Renal cortex interstitium (tissue), 15 donors: ENCODE results near the gene MCUR1. TPM values are rescaled to one million over a fixed set of nuclear protein-coding genes. Genes with fewer than 3 reads are reported as not detected.
"Not testable (repeated sequence)": the region's sequence is repeated elsewhere in the genome, so short reads cannot be mapped to it uniquely, and the experiment has no call there.

ENCODE experiments used
- DNase-seq, 11 donors: peaks; one replicate each; pipeline ENCODE4 v3.0.0-alpha.2; 2013; ENCODE audit warnings: low read depth in 9 of 11, low spot score in 4 of 11; ENCODE audit errors: extremely low read depth in 1 of 11
- long read RNA-seq, 16 experiments: transcript quantifications; one replicate each; lab custom pipeline, GENCODE V29; 2026
- polyA plus RNA-seq, 3 donors: library from polyadenylated mRNA; unstranded; fragments of 120-200 nt; gene quantifications; one replicate each; pipeline ENCODE4 v1.2.1, GENCODE V29; 2013; ENCODE audit not compliant: insufficient read length in 3 of 3

Gene MCUR1
- polyA plus RNA-seq: 10 to 100 TPM; 50.9 to 60.9 (median 56.1) TPM
- long read RNA-seq, donor 1, full-length matches to known transcripts: 18 of 23 reads
- long read RNA-seq, donor 1, partial matches to known transcripts: 5 of 23 reads
- long read RNA-seq, donor 1, other reads (novel, unspliced or antisense): 0 of 23 reads
- long read RNA-seq, donor 2, full-length matches to known transcripts: 13 of 18 reads
- long read RNA-seq, donor 2, partial matches to known transcripts: 5 of 18 reads
- long read RNA-seq, donor 2, other reads (novel, unspliced or antisense): 0 of 18 reads
- long read RNA-seq, donor 3, full-length matches to known transcripts: 30 of 36 reads
- long read RNA-seq, donor 3, partial matches to known transcripts: 6 of 36 reads
- long read RNA-seq, donor 3, other reads (novel, unspliced or antisense): 0 of 36 reads
- long read RNA-seq, donor 4, full-length matches to known transcripts: 23 of 23 reads
- long read RNA-seq, donor 4, partial matches to known transcripts: 0 of 23 reads
- long read RNA-seq, donor 4, other reads (novel, unspliced or antisense): 0 of 23 reads
- long read RNA-seq, donor 5: 0 reads
- long read RNA-seq, donor 6, full-length matches to known transcripts: 9 of 9 reads
- long read RNA-seq, donor 6, partial matches to known transcripts: 0 of 9 reads
- long read RNA-seq, donor 6, other reads (novel, unspliced or antisense): 0 of 9 reads
- long read RNA-seq, donor 7, full-length matches to known transcripts: 19 of 19 reads
- long read RNA-seq, donor 7, partial matches to known transcripts: 0 of 19 reads
- long read RNA-seq, donor 7, other reads (novel, unspliced or antisense): 0 of 19 reads
- long read RNA-seq, donor 8: 0 reads
- long read RNA-seq, donor 9, full-length matches to known transcripts: 25 of 25 reads
- long read RNA-seq, donor 9, partial matches to known transcripts: 0 of 25 reads
- long read RNA-seq, donor 9, other reads (novel, unspliced or antisense): 0 of 25 reads
- long read RNA-seq, donor 10, full-length matches to known transcripts: 14 of 14 reads
- long read RNA-seq, donor 10, partial matches to known transcripts: 0 of 14 reads
- long read RNA-seq, donor 10, other reads (novel, unspliced or antisense): 0 of 14 reads
- long read RNA-seq, donor 11, full-length matches to known transcripts: 12 of 17 reads
- long read RNA-seq, donor 11, partial matches to known transcripts: 5 of 17 reads
- long read RNA-seq, donor 11, other reads (novel, unspliced or antisense): 0 of 17 reads
- long read RNA-seq, donor 12, full-length matches to known transcripts: 10 of 10 reads
- long read RNA-seq, donor 12, partial matches to known transcripts: 0 of 10 reads
- long read RNA-seq, donor 12, other reads (novel, unspliced or antisense): 0 of 10 reads
- long read RNA-seq, donor 13: 0 reads
- long read RNA-seq, donor 14, full-length matches to known transcripts: 19 of 19 reads
- long read RNA-seq, donor 14, partial matches to known transcripts: 0 of 19 reads
- long read RNA-seq, donor 14, other reads (novel, unspliced or antisense): 0 of 19 reads
- long read RNA-seq, donor 15, full-length matches to known transcripts: 13 of 13 reads
- long read RNA-seq, donor 15, partial matches to known transcripts: 0 of 13 reads
- long read RNA-seq, donor 15, other reads (novel, unspliced or antisense): 0 of 13 reads
- long read RNA-seq, donor 16, full-length matches to known transcripts: 33 of 55 reads
- long read RNA-seq, donor 16, partial matches to known transcripts: 13 of 55 reads
- long read RNA-seq, donor 16, other reads (novel, unspliced or antisense): 9 of 55 reads

- DNase-seq: peak; percentile 62 to 87 (median 81)
Measured at GRCh38 chr6:13814176-13814937, at the start of gene MCUR1. MCUR1 (minus strand) TSS chr6:13814557; CDS start chr6:13814429, 128 bp downstream.

- no peak for DNase-seq
Measured at GRCh38 chr6:13863699-13864155, 49.4 kb upstream of the MCUR1 start.

- DNase-seq: not testable (repeated sequence)
Measured at GRCh38 chr6:13860556-13861185, 46.3 kb upstream of the MCUR1 start.

- no peak for DNase-seq
Measured at GRCh38 chr6:13859871-13860555, 45.7 kb upstream of the MCUR1 start.

GRCh38 chr6:13854716-13855250 lies 40.4 kb upstream of the MCUR1 start:
- DNase-seq: no peak

GRCh38 chr6:13853871-13854270 lies 39.5 kb upstream of the MCUR1 start:
- DNase-seq: no peak

GRCh38 chr6:13851803-13852202 lies 37.4 kb upstream of the MCUR1 start:
- DNase-seq: no peak

- DNase-seq: no peak
Measured at GRCh38 chr6:13851330-13851729, 37.0 kb upstream of the MCUR1 start.

GRCh38 chr6:13850690-13851089 lies 36.3 kb upstream of the MCUR1 start:
- not testable (repeated sequence) for DNase-seq

GRCh38 chr6:13848522-13849150 lies 34.3 kb upstream of the MCUR1 start:
- DNase-seq: no peak

GRCh38 chr6:13847326-13848050 lies 33.1 kb upstream of the MCUR1 start:
- no peak for DNase-seq

GRCh38 chr6:13846841-13847240 lies 32.5 kb upstream of the MCUR1 start:
- no peak for DNase-seq

- DNase-seq: no peak
Measured at GRCh38 chr6:13841936-13842335, 27.6 kb upstream of the MCUR1 start.

- no peak for DNase-seq
Measured at GRCh38 chr6:13838616-13839015, 24.3 kb upstream of the MCUR1 start.

GRCh38 chr6:13836170-13836569 lies 21.8 kb upstream of the MCUR1 start:
- no peak for DNase-seq
